Endothelial cell of umbilical vein (primary cell): ENCODE measurements around the gene SYNE1. TPM values are rescaled to one million over a fixed set of nuclear protein-coding genes. Genes with fewer than 3 reads are reported as not detected.
A peak's percentile ranks its signal among the peaks of the same experiment; 100 is the strongest.

Experiments
- BruUV-seq: library from RNA; stranded (reverse); fragments of 400-500 nt; replicated peaks from 2 replicates; lab custom pipeline; 2021; lab: Mats Ljungman, UMichigan
- CTCF ChIA-PET: fragments of 300-600, 350-600 bp; sonication (Branson Sonifier 250); formaldehyde crosslinking; loops from one replicate; lab custom pipeline; 2021; ENCODE audit warnings: antibody characterized with exemption, inconsistent platforms; lab: Charles Lee
- POLR2A ChIA-PET: fragments of 300-600, 350-600 bp; sonication (Branson Sonifier 250); formaldehyde crosslinking; loops from one replicate; lab custom pipeline; 2021; ENCODE audit warnings: antibody characterized with exemption, inconsistent platforms; lab: Charles Lee
- DNase-seq: peaks from one replicate; pipeline ENCODE4 v3.0.0-alpha.2; 2011; ENCODE audit warnings: low read depth, low spot score
- FAIRE-seq: peaks from 2 replicates; lab custom pipeline; 2011; peaks lifted over from hg19 to GRCh38; lab: Jason Lieb, UNC
- H2AFZ ChIP-seq: 2 replicates; pipeline ENCODE4 v1.6.0; 2012; ENCODE audit warnings: low read depth, low read length, control low read depth, inconsistent platforms
- H3K27ac ChIP-seq: 2 replicates; pipeline ENCODE4 v1.5.1; 2011; ENCODE audit warnings: low read depth, mild to moderate bottlenecking, control low read depth, low read length, moderate library complexity; ENCODE audit not compliant: insufficient read depth
- H3K27me3 ChIP-seq, 2 experiments: 2 replicates each; pipeline versions ENCODE4 v1.6.0 to v1.6.1; 2011; ENCODE audit warnings: low read length in 2 of 2, mixed read lengths in 1 of 2; ENCODE audit not compliant: control insufficient read depth in 2 of 2, insufficient read depth in 2 of 2
- H3K36me3 ChIP-seq, 2 experiments: 2 replicates in 1 of 2; 3 replicates in 1 of 2; pipeline ENCODE4 v1.5.1; 2011; ENCODE audit warnings: low read length in 2 of 2, mild to moderate bottlenecking in 1 of 2, moderate library complexity in 1 of 2; ENCODE audit not compliant: control insufficient read depth in 2 of 2, insufficient read depth in 2 of 2; ENCODE audit errors: extremely low read depth in 1 of 2
- H3K4me1 ChIP-seq: 3 replicates; pipeline ENCODE4 v1.5.1; 2011; ENCODE audit warnings: mild to moderate bottlenecking, low read length; ENCODE audit not compliant: control insufficient read depth, insufficient read depth; ENCODE audit errors: extremely low read depth
- H3K4me2 ChIP-seq: 2 replicates; pipeline ENCODE4 v1.6.1; 2011; ENCODE audit warnings: low read length, control low read depth, mixed read lengths; ENCODE audit not compliant: insufficient read depth
- H3K4me3 ChIP-seq, 3 experiments: fragments of 200-600 bp in 1 of 3; sonication (generic), shearing (Covaris generic) in 1 of 3; replicated peaks in 1 of 3; 2 replicates each; pipeline ENCODE4 v1.5.1; 2011 to 2016; ENCODE audit warnings: control low read depth in 3 of 3, low read length in 3 of 3, mild to moderate bottlenecking in 2 of 3, inconsistent platforms in 1 of 3, low read depth in 1 of 3, moderate library complexity in 1 of 3; ENCODE audit not compliant: insufficient read depth in 1 of 3
- H3K79me2 ChIP-seq: 2 replicates; pipeline ENCODE4 v1.6.0; 2012; ENCODE audit warnings: low read length, inconsistent platforms; ENCODE audit not compliant: control insufficient read depth, insufficient read depth
- H3K9ac ChIP-seq: replicated peaks from 2 replicates; pipeline ENCODE3; 2011; ENCODE audit warnings: low read length, control low read depth; ENCODE audit not compliant: insufficient read depth; ENCODE audit errors: extremely low read depth
- H3K9me1 ChIP-seq: replicated peaks from 3 replicates; pipeline ENCODE4 v1.6.0; 2011; ENCODE audit warnings: mild to moderate bottlenecking, low read length; ENCODE audit not compliant: control insufficient read depth, insufficient read depth; ENCODE audit errors: extremely low read depth
- H3K9me3 ChIP-seq: replicated peaks from 2 replicates; pipeline ENCODE4 v1.5.1; 2012; ENCODE audit warnings: low read length, inconsistent platforms; ENCODE audit not compliant: control insufficient read depth, insufficient read depth
- H4K20me1 ChIP-seq: replicated peaks from 2 replicates; pipeline ENCODE3; 2011; ENCODE audit warnings: mild to moderate bottlenecking, low read length; ENCODE audit not compliant: control insufficient read depth, insufficient read depth; ENCODE audit errors: extremely low read depth
- EZH2 ChIP-seq: IDR thresholded peaks from 2 replicates; pipeline ENCODE4 v1.6.1; 2012; ENCODE audit warnings: borderline replicate concordance, low read depth, mild to moderate bottlenecking, moderate library complexity, low read length, inconsistent platforms; ENCODE audit not compliant: severe bottlenecking
- GATA2 ChIP-seq: IDR thresholded peaks from 2 replicates; pipeline ENCODE4 v1.7.0; 2011; ENCODE audit warnings: low read depth, mild to moderate bottlenecking, moderate library complexity, mixed read lengths, low read length; ENCODE audit not compliant: insufficient read length, insufficient read depth
- JUN ChIP-seq: IDR thresholded peaks from 2 replicates; pipeline ENCODE4 v1.6.1; 2011; ENCODE audit warnings: borderline replicate concordance, low read depth; ENCODE audit not compliant: insufficient read length, insufficient read depth
- POLR2AphosphoS5 ChIP-seq: IDR thresholded peaks from 2 replicates; pipeline ENCODE4 v1.6.1; 2012; ENCODE audit warnings: low read depth, mild to moderate bottlenecking, control low read depth, low read length, moderate library complexity; ENCODE audit not compliant: insufficient read depth
- dilution Hi-C: fragments of 300-500 bp; cut with MboI; formaldehyde crosslinking; loops from one replicate; pipeline ENCODE4 v1.15.0; 2019; ENCODE audit warnings: low sequenced_read_pairs; ENCODE audit not compliant: extremely low pct_ligation_motif_present
- intact Hi-C: fragments of 100-400 bp; cut with micrococcal nuclease; formaldehyde crosslinking; loops from one replicate; pipeline ENCODE4 v1.10.0; 2022
- polyA plus RNA-seq, 4 experiments: library from polyadenylated mRNA; depleted of rRNA in 3 of 4; stranded (reverse) in 3 of 4; unstranded in 1 of 4; fragments of >200 nt; gene quantifications; 2 replicates each; pipeline versions ENCODE4 v1.2.1 to v1.2.3, GENCODE V29; 2011 to 2012; ENCODE audit warnings: missing spikeins in 1 of 4
- total RNA-seq: library from RNA; stranded (reverse); gene quantifications from 2 replicates; pipeline ENCODE4 v1.2.3, GENCODE V29; 2021
- TF ChIP-seq, protein P1 (sequence below), 2 donors: IDR thresholded peaks; 1 replicate in 1 of 2; 2 replicates in 1 of 2; pipeline ENCODE4 v1.5.1; 2011; ENCODE audit warnings: low read length in 2 of 2, mild to moderate bottlenecking in 2 of 2, moderate library complexity in 2 of 2, control low read depth in 1 of 2, inconsistent platforms in 1 of 2, low read depth in 1 of 2; ENCODE audit not compliant: insufficient read depth in 1 of 2; ENCODE audit errors: extremely low read depth in 1 of 2
- TF ChIP-seq, protein P2 (sequence below): IDR thresholded peaks from 2 replicates; pipeline ENCODE4 v1.6.1; 2011; ENCODE audit not compliant: insufficient read depth, insufficient read length

Gene SYNE1
- total and polyA plus RNA-seq, 2 donors (not counting 3 experiments of a cell fraction or from before 2014, with no cell fraction given) = 26.5 to 52.3 TPM

DNA sequence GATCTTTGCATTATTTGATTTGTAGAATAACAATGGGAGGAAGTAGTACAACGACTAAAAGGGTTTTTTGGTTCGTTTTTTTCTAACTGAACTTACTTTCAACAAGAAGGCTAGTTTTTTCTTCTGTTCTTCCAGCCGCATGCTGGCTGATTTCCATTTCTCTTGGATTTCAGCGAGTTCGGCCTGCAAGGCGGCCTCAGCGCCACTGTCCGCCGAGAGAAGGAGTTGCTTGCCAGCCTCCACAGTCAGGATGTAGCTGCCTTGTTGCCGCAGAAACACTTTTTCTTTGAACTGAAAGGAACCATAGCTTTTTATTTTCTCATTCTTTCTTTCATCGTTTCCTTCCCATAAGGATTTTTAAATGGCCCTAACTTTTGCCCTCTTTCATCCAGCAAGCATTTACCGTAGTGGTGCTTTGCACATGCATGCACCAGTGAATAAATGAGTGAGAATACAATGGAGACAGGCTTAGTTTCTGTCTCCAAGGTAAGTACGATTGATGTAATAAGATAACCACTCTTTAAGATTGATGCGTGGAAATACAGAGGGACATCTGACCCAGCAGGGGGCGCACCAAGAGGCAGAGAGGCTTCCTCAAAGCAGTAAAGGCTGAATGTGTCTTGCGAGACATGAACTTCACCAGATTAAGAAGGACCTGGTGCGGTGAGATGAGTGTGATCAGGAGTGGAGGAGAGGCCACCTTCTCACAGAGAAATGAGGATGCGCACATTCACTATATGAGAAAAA is 430.9 kb downstream of the SYNE1 start:
- H3K4me2 ChIP-seq = no peak overlapping the region
- peak; percentile 37 for DNase-seq
- no peaks in the 10 kb centered on the region for H3K79me2 ChIP-seq
- no peaks in the 10 kb centered on the region for H3K9me1 ChIP-seq
- no TSS peak for BruUV-seq
- H3K4me3 ChIP-seq = no peak overlapping the region
- H3K36me3 ChIP-seq = peaks cover 0 to 9% of the 10 kb centered on the region in 2 experiments
- POLR2A ChIA-PET = no interaction called here
- H3K9ac ChIP-seq = no peak overlapping the region
- dilution Hi-C loops (no loop called here), intact Hi-C loops (loop anchor here (1.0 to 10.0 kb wide), 2 partner anchors 129 to 441 kb away; no protein-coding TSS in a partner anchor)
- no peak overlapping the region for H3K27ac ChIP-seq
- TF ChIP-seq, protein P1, sequence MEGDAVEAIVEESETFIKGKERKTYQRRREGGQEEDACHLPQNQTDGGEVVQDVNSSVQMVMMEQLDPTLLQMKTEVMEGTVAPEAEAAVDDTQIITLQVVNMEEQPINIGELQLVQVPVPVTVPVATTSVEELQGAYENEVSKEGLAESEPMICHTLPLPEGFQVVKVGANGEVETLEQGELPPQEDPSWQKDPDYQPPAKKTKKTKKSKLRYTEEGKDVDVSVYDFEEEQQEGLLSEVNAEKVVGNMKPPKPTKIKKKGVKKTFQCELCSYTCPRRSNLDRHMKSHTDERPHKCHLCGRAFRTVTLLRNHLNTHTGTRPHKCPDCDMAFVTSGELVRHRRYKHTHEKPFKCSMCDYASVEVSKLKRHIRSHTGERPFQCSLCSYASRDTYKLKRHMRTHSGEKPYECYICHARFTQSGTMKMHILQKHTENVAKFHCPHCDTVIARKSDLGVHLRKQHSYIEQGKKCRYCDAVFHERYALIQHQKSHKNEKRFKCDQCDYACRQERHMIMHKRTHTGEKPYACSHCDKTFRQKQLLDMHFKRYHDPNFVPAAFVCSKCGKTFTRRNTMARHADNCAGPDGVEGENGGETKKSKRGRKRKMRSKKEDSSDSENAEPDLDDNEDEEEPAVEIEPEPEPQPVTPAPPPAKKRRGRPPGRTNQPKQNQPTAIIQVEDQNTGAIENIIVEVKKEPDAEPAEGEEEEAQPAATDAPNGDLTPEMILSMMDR (IDR thresholded peaks at IDR 0.05; ENCODE audit: extremely low read depth in 1 of 2, insufficient read depth in 1 of 2, low read depth in 1 of 2, low read length in 2 of 2) = peak; percentile 17 to 48
- no peak for TF ChIP-seq EZH2
- H2AFZ ChIP-seq = no peak overlapping the region
- H4K20me1 ChIP-seq = no peaks in the 10 kb centered on the region
- FAIRE-seq = peak; percentile 63
- H3K9me3 ChIP-seq = no peaks in the 10 kb centered on the region
- CTCF ChIA-PET = interaction anchor here (0.6 to 2.4 kb wide), 3 partner anchors 11 to 151 kb away, joined by 3 to 10 read pairs (median 3); no protein-coding TSS in a partner anchor
- no peaks in the 10 kb centered on the region for H3K27me3 ChIP-seq
- H3K4me1 ChIP-seq = no peaks in the 10 kb centered on the region

DNA sequence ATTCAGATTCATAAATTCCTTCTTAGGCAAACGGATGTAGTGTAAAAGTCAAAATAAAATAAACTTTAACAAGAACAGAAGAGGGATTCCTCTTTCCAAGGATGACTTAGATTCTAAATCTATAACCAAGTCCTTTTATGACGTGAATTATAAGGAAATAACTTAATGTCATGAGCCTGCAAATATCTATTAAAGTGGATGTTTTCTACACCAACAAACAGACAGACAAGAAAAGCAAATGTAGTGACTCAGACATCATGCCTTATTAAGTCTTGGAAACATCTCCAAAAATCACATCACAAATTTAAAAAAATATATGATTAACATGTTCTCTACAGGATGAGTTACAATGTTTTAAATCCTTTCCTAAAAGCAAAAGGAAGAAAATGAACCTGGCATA is 432.6 kb downstream of the SYNE1 start:
- peaks cover 0 to 11% of the 10 kb centered on the region in 2 experiments for H3K36me3 ChIP-seq
- no peak overlapping the region for H3K9ac ChIP-seq
- no peak overlapping the region for H3K4me3 ChIP-seq
- ChIA-PET CTCF (interaction anchor here (0.6 kb wide), 1 partner anchor 440 kb away, joined by 3 read pairs; no protein-coding TSS in a partner anchor), POLR2A (no interaction called here)
- no peak overlapping the region for H3K4me2 ChIP-seq
- no peaks in the 10 kb centered on the region for H3K4me1 ChIP-seq
- H3K9me3 ChIP-seq = no peaks in the 10 kb centered on the region
- no peaks in the 10 kb centered on the region for H3K9me1 ChIP-seq
- no peak for TF ChIP-seq JUN
- TF ChIP-seq, protein P2, sequence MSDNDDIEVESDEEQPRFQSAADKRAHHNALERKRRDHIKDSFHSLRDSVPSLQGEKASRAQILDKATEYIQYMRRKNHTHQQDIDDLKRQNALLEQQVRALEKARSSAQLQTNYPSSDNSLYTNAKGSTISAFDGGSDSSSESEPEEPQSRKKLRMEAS = no peak
- no peak for TF ChIP-seq GATA2
- no peak for TF ChIP-seq POLR2AphosphoS5
- no peaks in the 10 kb centered on the region for H4K20me1 ChIP-seq
- no TSS peak for BruUV-seq
- intact Hi-C loops = loop anchor here (10.0 kb wide), 1 partner anchor 130 kb away; no protein-coding TSS in a partner anchor
- no peaks in the 10 kb centered on the region for H3K27me3 ChIP-seq
- H3K27ac ChIP-seq = no peak overlapping the region
- dilution Hi-C loops = no loop called here
- no peak overlapping the region for H2AFZ ChIP-seq
- DNase-seq = no peak
- no peak for FAIRE-seq
- no peaks in the 10 kb centered on the region for H3K79me2 ChIP-seq
